Stromal cell of bone marrow (primary cell): ENCODE results near the gene CCDC137.

Experiments
- DNase-seq: peaks from one replicate; pipeline ENCODE4 v3.0.0-alpha.2; 2012; ENCODE audit warnings: low read depth

The CCDC137 gene

DNA sequence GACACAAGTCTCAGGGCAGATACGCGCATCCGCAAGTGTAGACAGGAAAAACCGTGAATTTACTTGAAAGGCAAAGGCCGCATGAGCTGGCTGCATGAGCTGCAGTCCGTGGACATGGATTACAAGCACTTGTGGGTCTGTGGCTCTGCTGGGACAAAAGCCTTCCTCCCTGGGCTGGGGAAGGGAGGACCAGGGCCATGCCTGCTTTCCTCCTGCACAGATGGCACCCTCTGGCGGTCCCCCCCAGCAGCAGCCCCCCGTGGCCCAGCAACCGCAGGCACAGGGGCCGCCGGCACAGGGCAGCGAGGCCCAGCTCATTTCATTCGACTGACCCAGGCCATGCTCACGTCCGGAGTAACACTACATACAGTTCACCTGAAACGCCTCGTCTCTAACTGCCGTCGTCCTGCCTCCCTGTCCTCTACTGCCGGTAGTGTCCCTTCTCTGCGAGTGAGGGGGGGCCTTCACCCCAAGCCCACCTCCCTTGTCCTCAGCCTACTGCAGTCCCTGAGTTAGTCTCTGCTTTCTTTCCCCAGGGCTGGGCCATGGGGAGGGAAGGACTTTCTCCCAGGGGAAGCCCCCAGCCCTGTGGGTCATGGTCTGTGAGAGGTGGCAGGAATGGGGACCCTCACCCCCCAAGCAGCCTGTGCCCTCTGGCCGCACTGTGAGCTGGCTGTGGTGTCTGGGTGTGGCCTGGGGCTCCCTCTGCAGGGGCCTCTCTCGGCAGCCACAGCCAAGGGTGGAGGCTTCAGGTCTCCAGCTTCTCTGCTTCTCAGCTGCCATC, 34.9 kb downstream of the CCDC137 start:
- no peak for DNase-seq

DNA sequence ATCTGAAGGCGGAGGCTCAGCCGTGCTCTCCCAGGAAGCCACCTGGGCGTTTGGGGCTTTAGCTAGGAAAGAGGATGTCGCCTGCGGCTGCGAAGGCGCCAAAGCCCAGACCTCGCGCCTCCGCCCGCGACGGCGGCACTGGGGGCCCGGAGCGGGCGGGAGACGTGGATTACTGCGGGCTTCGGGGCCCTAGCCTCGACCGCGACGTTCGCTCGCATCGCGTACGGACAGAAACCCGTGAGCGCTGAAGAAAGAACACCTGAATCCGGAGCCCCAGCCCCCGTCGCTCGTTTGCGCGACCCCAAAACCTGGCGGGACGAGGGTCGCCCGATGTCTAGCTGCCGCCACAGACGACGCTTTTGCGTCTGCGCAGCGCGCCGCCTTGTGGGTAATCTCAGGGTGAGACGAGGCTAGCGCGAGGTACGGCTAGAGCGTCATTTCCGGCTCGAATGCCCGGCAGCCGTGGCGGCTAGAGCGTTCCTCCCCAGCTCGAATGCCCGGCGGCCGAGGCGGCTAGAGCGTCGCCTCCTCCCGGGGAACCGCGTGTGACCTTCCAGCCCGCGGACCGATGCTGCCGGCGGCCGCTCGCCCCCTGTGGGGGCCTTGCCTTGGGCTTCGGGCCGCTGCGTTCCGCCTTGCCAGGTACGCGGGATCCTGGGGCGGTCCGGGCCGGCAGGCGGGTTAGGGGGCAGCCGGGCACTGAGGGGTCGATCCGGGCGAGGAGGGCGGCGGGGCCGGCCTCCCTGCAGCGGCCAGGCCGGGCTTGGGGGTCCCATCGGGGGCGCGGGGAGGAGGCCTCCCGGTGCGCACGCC, 36.6 kb downstream of the CCDC137 start, which contains the start of gene MRPL12:
TSS of gene MRPL12 (plus strand) at position 434 of the 813 bp plus-strand sequence. CDS start at position 569, 135 bp downstream.
- peak; percentile 87 for DNase-seq

DNA sequence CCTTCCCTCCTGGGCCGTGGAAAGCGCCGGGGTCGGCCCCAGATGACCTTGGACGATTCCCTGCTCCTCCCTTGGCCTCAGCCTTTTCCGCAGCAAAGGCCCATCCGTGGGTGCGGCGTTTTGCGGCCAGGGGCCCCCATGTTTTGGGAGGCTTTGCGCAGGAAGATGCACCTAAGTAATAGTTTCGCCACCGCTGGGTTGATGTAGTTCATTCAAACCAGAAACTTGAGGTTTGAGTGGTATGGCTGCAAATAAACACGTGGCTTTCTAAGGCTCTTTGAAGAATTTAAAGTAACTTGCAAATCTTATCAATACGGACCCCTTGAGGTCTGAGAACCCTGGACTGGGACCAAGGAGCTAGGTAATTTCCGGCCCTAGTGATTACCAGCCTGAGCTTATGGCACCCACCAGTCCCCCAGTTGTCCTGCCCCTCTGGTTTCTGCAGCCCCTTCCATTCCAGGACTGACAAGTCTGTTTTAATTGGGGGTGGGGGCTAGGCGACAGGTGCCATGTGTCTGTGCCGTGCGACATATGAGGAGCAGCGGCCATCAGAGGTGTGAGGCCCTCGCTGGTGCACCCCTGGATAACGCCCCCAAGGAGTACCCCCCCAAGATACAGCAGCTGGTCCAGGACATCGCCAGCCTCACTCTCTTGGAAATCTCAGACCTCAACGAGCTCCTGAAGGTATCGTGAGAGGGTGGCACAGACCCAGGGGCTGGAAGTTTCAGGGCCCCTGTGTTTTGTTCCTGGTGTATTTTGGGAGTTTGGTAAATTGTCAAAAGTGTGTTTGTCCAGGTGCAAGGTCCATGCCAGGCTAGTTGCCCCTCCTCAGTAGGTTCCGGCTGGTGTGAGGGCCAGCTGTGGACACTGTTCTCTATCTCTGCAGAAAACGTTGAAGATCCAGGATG, 37.5 kb downstream of the CCDC137 start:
- no peak for DNase-seq

DNA sequence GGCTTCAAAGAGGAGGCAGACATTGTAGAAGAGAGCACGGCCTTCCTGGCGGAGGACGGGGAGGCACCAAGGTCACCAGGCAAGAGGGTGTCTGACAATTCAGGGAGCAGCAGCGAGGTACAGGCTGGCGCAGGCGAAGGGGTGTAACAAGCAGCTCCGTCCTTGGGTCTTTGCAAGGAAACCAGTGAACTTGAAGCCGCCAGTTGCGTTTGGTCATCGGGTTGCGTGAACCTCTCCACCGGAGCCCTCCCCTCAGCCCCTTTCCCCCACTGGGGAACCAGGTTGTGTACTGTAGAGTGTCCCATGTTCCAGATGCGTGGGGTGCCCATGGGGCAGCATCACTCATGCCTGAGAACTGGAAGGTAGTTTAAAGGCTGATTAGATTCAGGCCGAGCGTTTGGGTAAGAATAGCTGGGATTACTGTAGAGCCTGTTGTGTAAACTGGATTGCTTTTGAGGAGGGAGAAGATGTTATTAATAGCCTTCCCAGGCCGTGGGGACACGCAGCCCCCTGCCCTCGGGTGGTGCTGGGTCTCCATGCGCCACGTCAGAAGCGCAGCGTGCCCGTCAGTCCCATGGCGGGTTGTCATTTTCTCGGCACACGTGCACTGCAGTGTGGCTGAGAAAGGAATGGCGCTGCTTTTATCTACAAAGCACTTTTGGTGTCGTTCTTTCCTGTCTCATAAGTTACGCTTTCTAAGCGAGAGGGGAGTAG, 39.1 kb downstream of the CCDC137 start:
- no peak for DNase-seq

DNA sequence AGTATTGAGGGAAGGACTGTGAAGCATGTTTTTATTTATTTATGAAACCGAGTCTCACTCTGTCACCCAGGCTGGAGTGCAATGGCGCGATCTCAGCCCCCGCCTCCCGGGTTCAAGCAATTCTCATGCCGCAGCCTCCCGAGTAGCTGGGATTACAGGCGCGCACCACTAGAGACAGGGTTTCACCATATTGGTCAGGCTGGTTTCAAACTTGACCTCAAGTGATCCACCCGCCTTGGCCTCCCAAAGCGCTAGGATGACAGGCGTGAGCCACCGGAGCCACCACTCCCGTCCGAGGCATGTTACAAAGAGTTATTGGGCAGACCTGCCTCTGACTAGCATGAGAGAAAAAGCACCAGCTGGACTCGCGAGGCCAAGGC, 39.7 kb downstream of the CCDC137 start:
- no peak for DNase-seq

DNA sequence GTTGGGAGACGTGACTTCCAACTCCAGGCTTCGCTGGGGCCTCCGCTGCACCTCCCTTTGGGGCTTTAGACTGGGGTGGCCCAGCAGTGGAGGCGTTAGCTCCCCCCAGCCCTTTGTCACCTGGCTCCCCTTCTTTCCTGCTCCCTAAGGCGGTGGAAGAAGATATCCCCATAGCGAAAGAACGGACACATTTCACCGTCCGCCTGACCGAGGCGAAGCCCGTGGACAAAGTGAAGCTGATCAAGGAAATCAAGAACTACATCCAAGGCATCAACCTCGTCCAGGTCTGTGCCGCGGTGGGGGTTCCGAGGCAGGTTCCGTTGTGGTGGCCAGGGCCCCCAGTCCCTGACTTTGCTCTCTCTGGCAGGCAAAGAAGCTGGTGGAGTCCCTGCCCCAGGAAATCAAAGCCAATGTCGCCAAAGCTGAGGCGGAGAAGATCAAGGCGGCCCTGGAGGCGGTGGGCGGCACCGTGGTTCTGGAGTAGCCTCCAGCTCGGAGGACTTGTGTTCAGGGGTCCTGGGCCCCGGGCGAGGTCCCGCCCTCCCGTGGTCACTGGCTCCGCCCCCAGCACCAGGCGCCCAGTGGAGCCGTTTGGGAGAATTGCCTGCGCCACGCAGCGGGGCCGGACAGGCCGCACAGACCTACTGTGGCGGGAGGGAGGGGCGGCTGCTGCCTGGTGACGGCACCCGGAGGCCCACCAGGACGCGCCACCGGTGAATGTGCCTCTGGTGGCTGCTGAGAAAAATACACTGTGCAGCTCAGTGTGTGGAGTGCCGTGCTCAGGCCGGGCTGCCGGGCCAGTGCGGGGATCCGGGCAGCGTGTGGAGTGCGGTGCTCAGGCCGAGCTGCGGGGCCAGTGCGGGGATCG, 40.5 kb downstream of the CCDC137 start:
- no peak for DNase-seq

DNA sequence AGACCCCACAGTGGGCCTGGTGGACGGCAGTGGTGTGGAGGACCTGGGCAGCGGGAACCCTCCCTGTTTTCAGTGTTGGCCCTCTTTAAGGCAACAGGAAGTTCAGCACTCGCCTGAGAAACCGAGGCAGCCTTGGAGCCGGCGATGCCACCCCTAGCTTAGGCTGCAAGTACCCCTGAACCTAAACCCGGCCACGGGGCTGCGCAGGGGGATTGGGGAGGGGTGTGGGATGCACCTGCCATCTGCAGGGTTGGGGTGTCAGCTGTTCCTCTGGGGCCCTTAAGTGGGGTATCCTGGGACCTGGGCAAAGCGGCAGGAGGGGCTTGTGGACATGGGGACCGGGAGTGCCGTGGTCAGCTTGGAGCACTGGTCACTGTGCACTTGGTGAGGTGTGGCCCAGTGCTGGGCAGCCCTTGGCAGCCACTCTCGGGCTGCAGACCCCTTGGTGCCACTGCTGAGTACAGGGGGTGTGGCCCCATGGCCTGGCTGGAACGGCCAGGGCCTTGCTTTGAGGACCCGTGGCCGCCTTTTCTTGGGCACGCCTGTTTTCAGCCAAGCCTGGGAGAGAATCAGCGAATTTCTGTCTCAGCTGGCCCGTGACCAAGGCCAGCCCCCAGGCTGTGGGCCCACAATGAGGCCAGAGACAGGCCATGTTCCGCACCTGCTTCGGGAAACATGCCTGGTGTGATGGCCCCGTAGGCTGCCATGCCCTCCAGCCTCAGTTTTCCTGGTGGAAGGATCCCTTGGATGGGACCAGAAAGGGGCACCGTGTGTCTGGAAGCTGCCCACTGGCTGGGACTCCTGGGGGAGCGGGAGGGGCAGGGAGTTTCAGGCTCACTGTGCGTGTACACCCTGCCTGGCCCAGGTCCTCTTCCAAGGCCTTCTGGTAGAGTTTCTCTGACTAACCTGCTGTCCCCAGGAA, 41.4 kb downstream of the CCDC137 start:
- DNase-seq: no peak

DNA sequence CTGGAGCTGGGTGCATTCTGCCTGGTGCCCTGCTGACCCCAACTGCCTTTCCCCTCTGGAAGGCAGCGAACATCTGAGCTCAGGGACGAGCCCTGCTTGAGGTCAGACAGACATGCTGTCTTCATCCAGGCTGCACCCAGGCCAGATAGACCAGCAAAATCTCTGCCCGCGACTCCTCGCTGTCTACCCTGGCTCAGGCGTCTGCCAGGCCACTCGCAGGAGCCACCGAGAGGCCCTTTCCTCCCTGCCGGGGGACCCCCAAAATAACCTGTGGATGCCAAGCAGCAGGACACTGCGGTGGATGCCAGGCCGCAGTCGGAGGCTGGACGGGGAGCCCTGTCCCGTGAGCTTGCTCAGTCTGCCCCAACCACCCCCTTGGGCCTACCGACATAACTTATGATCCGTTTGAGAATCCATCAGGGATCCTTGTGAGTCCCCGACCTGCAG, 42.2 kb downstream of the CCDC137 start:
- no peak for DNase-seq

DNA sequence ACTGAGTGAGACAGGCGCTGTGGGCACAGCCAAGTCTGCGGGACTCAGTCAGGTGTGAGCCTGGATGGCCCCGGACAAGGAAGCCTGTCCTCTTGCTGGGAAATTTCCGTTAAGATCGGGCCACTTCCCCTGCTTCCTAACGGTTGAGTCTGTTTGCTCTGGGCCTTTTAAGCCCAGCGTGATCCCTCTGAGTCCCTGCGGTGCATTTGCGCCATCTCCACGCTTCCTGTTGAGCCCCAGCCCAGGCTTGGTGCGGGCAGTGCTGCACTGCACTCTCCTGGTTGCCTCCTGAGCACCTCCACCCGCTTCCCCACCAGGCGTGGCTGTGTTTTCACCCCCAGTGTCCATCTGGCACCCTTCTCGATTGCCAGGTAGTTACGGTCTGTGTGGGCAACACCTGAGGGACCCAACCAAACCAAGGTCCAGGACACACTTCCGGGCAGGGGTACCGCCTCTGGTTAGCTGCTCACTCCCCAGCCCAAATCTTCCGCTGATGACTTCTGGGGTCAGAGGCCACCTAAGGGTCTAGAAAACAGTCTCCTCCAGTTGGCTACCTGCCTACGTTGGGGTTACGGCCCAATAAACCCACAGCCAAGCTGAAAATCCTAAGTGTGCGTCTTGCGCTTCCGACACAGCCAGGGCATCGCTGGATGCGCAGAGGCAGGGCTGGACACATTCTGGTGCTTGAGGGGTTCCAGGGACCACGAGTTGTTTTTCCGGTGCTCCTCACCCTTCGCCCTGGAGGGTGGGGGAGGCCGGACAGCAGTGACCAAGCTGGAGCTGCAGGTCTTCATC, 44.2 kb downstream of the CCDC137 start:
- DNase-seq: no peak

DNA sequence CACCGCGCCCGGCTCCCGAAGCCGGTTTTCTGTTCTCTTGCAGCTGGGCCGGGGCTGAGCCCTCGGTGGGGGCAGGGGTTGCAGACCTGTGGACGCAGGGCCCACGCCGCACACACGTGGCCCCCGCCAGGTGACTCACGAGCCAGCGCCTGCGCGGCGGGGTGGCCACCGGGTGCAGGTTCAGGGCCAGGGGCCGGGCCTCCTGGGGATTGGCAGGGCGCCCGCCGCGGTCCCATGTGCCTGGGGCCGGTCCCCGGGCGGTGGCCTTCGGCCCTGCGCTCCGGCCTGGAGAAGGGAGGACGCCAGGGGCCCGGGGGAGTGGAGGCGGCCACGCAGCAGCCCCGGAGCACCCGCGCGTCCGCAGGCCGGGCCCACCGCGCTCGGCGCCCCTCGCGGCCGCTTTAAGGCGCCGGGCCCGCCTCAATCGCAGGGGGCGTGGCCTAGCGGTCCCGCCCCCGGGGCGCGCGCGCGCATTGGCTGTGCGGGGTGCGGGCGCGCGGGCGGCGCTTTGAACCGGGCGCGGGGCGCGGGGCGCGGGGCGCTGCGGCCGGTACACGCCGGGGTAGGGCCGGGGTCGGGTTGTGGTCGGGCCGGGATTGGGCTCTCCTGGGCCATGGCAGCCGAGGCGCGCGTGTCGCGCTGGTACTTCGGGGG, 45.4 kb downstream of the CCDC137 start, which contains the start of gene SLC25A10:
TSS of gene SLC25A10 (plus strand) at position 471 of the 654 bp plus-strand sequence. CDS start at position 614, 143 bp downstream.
- DNase-seq: no peak

DNA sequence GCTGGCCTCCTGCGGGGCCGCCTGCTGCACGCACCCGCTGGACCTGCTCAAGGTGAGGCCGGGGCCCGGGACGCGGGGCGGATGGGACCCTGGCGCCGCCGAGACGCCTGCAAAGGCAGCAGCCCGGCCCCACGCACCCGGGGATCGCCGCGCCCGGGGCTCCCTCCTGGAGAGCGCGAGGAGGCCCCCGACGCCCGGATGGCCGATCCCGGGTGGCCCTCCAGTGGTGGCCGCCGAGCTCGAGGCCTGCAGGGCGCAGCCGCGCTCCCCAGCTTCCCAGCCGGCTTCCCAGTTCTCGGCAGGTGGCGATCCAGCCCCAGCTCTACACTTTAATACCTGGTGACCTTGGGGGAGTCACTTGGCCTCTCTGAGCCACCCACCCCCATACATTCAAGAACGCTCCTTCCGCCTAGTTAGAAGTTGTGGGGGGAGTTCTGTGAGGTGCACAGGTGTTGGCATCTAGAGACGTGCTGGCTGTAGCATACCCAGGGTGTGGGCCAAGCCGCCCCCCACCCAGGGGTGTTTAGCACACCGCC, 46.0 kb downstream of the CCDC137 start:
- DNase-seq: no peak

DNA sequence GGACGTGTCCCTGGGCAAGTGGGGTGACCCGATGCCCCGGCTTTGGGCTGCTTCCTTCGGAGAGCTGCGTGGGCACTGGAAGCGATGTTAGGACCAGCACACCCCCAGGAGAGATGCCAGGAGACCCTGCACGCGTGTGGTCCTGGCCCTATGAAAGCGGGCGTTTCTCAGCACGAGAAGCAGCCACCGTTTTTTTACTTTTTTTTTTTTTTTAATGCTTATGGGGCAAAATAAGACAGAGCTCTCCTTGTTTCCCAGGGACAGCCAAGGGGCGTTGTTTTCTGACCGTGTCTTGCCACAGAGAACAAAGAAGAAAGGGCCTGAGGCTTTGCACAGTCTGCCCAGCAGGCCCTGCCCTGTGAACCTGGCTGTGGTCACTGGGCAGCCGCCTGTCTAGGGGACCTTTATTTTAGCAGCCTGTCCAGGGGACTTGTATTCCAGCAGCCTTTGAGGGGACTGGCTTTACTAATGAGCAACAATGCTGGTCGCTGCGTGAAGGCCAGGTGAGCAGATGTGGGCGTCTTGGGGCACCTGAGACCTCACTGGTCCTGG, 46.5 kb downstream of the CCDC137 start:
- DNase-seq: no peak

DNA sequence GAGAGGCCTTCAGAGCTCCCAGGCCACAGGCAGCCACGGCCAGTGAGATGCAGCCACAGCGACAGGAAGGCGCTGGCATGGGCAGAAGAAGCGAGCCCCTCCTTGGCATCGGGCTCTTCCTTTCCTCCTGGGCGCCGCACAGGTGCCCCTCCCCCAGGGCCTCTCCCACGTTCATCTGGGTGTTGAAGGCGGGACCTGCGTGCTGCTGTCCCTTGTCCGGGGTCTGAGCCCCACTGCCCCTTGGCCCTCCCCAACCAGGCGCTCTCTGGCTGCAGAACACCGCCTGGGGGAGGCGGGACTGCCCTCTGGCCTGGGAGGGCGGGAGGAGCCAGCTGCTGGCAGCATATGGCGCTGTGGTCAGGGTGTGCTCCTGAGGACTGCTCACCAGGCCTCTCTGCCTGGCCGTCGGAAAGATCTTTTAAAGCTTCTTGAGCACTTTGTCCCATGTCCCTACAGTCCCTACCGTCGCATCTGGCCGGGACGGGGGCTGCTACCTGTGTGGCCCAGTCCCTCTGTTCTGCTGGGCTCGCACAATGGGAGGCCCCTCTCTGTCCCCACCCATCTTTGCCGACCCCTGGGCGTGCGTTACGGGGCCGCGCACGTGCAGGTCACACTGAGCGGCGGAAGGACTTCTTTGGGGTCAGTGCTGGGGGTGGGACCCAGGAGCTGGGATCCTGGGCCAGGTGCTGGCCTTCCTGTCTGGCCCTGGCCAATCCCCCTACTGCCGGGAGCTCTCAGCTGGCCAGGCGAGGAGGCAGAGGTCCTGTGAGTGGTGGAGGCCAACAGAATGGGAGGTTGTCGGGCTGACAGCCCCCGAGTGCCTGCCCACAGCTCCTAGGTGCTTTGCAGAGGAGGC, 47.2 kb downstream of the CCDC137 start:
- DNase-seq: no peak

DNA sequence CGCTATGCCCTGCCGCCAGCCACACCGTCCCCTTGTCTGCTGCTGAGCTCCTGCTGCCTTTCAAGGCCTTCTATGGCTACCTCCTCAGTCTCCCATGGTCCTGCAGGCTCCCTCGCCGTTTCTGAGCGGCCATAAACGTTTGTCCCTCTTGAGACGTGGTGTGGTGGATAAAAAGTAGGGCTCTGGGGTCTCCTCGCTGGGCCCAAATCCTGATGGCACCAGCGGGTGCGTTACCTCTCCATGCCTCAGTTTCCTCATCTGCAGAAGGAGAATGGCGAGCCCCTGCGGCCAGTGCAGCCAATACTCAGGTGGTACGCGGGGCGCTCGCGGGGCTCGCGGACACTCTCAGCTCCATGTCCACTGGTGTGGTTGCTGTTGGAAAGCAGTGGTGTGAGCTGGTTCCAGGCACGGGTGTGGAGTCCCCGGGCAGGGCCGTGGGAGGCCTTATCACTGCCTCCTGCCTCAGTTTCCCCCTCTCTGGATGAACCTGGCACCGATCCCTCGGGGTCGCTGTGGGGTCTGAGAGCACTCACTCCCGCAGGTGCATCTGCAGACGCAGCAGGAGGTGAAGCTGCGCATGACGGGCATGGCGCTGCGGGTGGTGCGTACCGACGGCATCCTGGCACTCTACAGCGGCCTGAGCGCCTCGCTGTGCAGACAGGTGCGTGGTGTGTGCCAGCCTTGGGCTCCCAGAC, 48.0 kb downstream of the CCDC137 start:
- no peak for DNase-seq

DNA sequence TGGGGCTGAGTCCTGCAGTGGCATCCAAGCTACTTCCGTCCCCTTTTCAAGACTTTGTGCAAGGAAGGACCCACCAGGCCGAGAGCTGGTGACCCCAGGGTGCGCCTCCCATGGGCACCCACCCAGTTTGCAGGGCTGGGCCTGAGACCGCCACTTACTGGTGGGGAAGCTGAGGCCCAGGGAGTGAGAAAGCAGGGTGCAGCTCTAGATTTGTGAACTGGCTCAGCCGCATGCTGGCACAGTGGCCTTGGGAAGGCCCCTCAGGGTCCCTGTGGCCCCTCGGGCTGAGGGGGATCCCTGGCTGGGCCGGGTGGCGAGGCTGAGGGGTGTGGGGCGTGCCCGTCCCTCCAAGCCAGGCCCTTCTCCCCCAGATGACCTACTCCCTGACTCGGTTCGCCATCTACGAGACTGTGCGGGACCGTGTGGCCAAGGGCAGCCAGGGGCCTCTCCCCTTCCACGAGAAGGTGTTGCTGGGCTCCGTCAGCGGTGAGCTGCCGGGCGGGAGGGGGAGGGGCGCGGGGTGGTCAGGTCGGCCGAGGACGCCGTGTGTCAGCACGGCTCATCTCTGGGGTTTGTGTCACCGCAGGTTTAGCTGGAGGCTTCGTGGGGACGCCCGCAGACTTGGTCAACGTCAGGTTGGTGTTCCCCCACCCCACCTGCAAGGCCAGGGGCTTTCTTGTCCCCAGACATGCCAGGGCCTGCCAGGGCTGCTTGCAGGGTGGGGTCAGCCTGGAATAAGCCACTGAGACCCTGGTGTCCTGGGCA, 48.8 kb downstream of the CCDC137 start:
- DNase-seq: no peak
